Adrenal gland (tissue), 12 donors: ENCODE measurements around the gene SLC19A1. TPM values are rescaled to one million over a fixed set of nuclear protein-coding genes. Genes with fewer than 3 reads are reported as not detected.

ENCODE experiments used
- DNase-seq, 7 donors: peaks; one replicate each; pipeline ENCODE4 v3.0.0-alpha.2; 2019 to 2020
- H3K27ac ChIP-seq, 5 donors: fragments of 200-600 bp; sonication (generic) in 4 of 5; 1 replicate in 3 of 5; 2 replicates in 2 of 5; pipeline versions ENCODE4 v1.5.1 to v1.8.0; 2016 to 2020; ENCODE audit warnings: mild to moderate bottlenecking in 1 of 5
- H3K27me3 ChIP-seq: fragments of 200-600 bp; 2 replicates; pipeline ENCODE4 v1.8.0; 2021
- H3K36me3 ChIP-seq, 2 donors: fragments of 200-600 bp; replicated peaks in 1 of 2; 1 replicate in 1 of 2; 2 replicates in 1 of 2; pipeline versions ENCODE4 v1.5.1 to v1.8.0; 2018 to 2022
- H3K4me1 ChIP-seq, 2 donors: fragments of 200-600 bp; replicated peaks in 1 of 2; 1 replicate in 1 of 2; 2 replicates in 1 of 2; pipeline versions ENCODE4 v1.5.1 to v1.8.0; 2018 to 2021
- H3K4me3 ChIP-seq, 4 donors: fragments of 200-600 bp; sonication (generic) in 3 of 4; one replicate each; pipeline ENCODE4 v1.5.1; 2016 to 2018
- H3K9me3 ChIP-seq, 3 donors: fragments of 200-600 bp; sonication (generic) in 1 of 3; replicated peaks in 1 of 3; 1 replicate in 2 of 3; 2 replicates in 1 of 3; pipeline versions ENCODE4 v1.5.1 to v1.8.0; 2016 to 2021
- POLR2A ChIP-seq, 2 donors: fragments of 450-650 bp; IDR thresholded peaks; one replicate each; pipeline ENCODE4 v1.6.1; 2017; ENCODE audit warnings: antibody characterized with exemption in 2 of 2, mild to moderate bottlenecking in 2 of 2, moderate library complexity in 1 of 2
- WGBS, 4 donors: extraction: QIAGEN DNeasy Blood & Tissue Kit in 2 of 4; methylation state at CpG; one replicate each; pipeline versions ENCODE4 v1.1.5 to v1.1.7; 2013 to 2017; 5-methylcytosine and 5-hydroxymethylcytosine counted together
- intact Hi-C, 2 donors: fragments of 100-400 bp; cut with DNase I; formaldehyde crosslinking; loops; one replicate each; pipeline versions ENCODE4 v1.14.1 to v1.15.0; 2022 to 2023
- polyA plus RNA-seq, 3 donors: library from polyadenylated mRNA; stranded (reverse); fragments of 200-250 nt in 2 of 3; fragments of 350-450 nt in 1 of 3; fragmentation: Illumina TruSeq in 1 of 3; extraction: RNeasy Lipid Tissue Mini Kit (QIAGEN cat#74804) in 1 of 3; gene quantifications; one replicate each; pipeline ENCODE4 v1.2.3, GENCODE V29; 2013 to 2014
- total RNA-seq, 9 donors: library from RNA; depleted of rRNA in 4 of 9; stranded (reverse); fragments of >200 nt in 4 of 9; fragments of 120-200 nt in 1 of 9; fragmentation: NEBNext Ultra II Directional in 1 of 9; extraction: Animal tissue kit (Norgen Biotek cat#: 25700) in 1 of 9; gene quantifications; one replicate each; pipeline versions ENCODE4 v1.1.0 to v1.2.4, GENCODE V29; 2013 to 2023
- TF ChIP-seq, protein P1 (sequence below), 6 experiments: fragments of 450-650 bp in 4 of 6; fragments of 200-600 bp in 2 of 6; sonication (generic) in 1 of 6; IDR thresholded peaks; 1 replicate in 5 of 6; 2 replicates in 1 of 6; pipeline versions ENCODE4 v1.5.1 to v1.8.0; 2016 to 2021; ENCODE audit warnings: antibody characterized with exemption in 6 of 6, mild to moderate bottlenecking in 2 of 6, moderate library complexity in 1 of 6
- donor health status: healthy with polysubstance abuse.
- donor health status: Bipolar disorder and iron deficiency.
- donor health status: DM: yes; HTN: yes; CAD: no.
- donor health status: DM: no; HTN: no; CAD: no.
- donor health status: DM: no; HTN: no; CAD: no.
- donor health status: DM: yes; HTN: yes; CAD: no.

The SLC19A1 gene
- total and polyA plus RNA-seq, 12 donors = 1.7 to 21.2 (median 15.3) TPM

DNA sequence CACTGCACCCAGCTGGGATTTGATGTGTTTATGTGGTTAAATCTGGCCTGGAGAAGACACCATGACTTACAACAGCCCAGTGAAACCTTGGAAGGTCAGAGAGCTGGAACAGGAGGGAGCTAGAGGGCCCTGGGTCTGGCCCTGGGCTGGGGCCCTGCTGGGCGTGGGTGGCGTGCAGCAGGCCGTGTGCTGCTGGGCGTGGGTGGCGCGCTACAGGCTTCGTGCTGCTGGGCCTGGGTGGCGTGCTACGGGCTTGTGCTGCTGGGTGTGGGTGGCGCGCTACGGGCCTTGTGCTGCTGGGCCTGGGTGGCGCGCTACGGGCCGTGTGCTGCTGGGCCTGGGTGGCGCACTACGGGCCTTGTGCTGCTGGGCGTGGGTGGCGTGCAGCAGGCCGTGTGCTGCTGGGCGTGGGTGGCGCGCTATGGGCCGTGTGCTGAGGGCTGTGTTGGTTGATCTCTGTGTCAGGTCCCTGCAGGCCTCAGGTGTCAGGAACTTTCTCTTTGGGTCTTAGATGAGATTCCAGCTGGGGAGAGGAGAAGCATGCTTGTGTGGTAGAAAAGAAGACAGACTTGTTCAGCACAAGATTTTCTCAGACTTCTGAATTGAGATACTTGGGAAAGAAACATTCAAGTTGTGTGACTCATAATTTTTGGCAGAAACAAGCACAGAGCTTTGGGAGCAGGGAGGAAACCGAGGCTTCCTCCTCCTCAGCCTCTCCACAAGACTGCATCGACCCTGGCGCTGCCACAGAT lies 71.3 kb downstream of the SLC19A1 start:
- no peak overlapping the region for H3K4me3 ChIP-seq
- 37 to 75% (median 58%) methylated on average over 4 to 28 of the region's 28 CpGs for WGBS, 4 donors
- peak overlapping the region in 4 of 5 donors; percentile 54 to 93 (median 68) for H3K27ac ChIP-seq
- H3K27me3 ChIP-seq = no peaks in the 10 kb centered on the region
- H3K4me1 ChIP-seq = peaks cover 14 to 30% of the 10 kb centered on the region in 2 donors
- TF ChIP-seq, protein P1, sequence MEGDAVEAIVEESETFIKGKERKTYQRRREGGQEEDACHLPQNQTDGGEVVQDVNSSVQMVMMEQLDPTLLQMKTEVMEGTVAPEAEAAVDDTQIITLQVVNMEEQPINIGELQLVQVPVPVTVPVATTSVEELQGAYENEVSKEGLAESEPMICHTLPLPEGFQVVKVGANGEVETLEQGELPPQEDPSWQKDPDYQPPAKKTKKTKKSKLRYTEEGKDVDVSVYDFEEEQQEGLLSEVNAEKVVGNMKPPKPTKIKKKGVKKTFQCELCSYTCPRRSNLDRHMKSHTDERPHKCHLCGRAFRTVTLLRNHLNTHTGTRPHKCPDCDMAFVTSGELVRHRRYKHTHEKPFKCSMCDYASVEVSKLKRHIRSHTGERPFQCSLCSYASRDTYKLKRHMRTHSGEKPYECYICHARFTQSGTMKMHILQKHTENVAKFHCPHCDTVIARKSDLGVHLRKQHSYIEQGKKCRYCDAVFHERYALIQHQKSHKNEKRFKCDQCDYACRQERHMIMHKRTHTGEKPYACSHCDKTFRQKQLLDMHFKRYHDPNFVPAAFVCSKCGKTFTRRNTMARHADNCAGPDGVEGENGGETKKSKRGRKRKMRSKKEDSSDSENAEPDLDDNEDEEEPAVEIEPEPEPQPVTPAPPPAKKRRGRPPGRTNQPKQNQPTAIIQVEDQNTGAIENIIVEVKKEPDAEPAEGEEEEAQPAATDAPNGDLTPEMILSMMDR (IDR thresholded peaks at IDR 0.05) = no peak
- no peak for TF ChIP-seq POLR2A (IDR thresholded peaks at IDR 0.05)
- H3K9me3 ChIP-seq = no peaks in the 10 kb centered on the region
- intact Hi-C loops = loop anchor here in 1 of 2 donors (10.0 kb wide), 2 partner anchors 124 to 354 kb away; no protein-coding TSS in a partner anchor
- peaks cover 0 to 22% of the 10 kb centered on the region in 2 donors for H3K36me3 ChIP-seq
- peak in 1 of 7 donors; percentile 32 for DNase-seq

DNA sequence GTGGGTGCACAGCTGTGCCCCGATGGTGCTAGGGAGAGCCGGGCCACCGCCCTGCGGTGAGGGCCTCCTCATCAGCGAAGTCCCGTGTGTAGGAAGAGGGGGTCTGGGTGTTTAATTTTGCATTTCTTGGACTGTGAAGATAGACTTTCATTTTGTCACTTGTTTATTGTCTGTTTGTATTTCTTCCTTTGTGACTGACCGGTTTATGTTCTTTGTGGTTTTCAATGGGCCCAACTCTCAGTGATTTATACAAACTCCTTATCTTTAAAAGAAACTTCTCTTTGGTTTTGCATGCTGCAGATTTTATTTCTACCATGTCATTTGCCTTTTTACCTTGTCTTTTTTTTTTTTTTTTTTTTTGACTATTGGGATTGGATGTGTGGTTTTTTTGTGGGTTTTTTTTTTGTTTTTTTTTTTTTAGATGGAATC lies 72.1 kb downstream of the SLC19A1 start:
- Histone ChIP-seq H3K27me3 (no peaks in the 10 kb centered on the region), H3K9me3 (no peaks in the 10 kb centered on the region), H3K4me3 (no peak overlapping the region), H3K27ac (peak overlapping the region in 3 of 5 donors; percentile 54 to 93 (median 81)), H3K36me3 (peaks cover 0 to 13% of the 10 kb centered on the region in 2 donors), H3K4me1 (peaks cover 14 to 30% of the 10 kb centered on the region in 2 donors)
- DNase-seq = no peak
- TF ChIP-seq, protein P1 (IDR thresholded peaks at IDR 0.05) = no peak
- TF ChIP-seq POLR2A (IDR thresholded peaks at IDR 0.05) = no peak
- WGBS, 4 donors = 83 to 94% (median 88%) methylated on average over 7 of the region's 7 CpGs
- intact Hi-C loops = loop anchor here in 1 of 2 donors (10.0 kb wide), 2 partner anchors 125 to 355 kb away; no protein-coding TSS in a partner anchor

DNA sequence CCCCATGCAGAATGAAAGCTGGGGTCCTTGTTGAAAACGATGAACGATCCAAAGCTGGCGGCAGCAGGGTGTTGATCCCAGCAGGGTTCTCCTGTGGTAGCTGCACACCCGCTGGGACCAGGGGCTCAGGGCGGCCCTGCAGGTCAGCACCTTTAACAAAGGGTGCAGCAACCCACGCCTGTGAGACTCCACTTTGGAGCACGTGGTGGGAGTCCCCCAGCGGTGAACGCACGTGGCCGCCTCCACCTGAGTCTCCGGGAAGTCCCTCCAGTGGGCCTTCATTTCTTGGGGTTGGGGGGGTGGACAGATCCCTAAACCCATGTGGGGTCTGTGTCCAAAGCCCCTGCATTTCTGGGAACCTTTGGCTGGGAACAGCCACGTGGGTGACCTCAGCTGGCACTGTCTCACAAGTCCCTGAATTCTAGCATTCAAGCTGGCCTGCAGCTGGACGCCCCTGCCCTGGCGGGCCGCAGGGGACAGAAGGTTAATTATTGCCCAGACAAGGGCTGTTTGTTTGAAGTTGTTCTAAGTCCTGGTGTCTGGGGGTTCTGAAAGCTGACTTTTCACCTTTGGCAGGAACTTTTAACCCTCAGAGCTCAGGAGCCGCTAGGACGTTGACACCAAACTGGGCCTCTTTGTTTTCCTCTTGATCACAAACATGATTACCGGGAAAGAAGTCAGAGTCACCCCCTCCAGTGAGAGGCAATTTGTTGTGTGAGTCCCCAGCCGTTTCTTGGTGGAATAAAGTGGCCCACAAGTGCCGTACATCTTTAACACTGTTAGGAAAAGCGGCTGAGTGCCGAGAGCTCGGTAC lies 72.8 kb downstream of the SLC19A1 start:
- Histone ChIP-seq H3K27me3 (no peaks in the 10 kb centered on the region), H3K36me3 (peaks cover 0 to 7% of the 10 kb centered on the region in 2 donors), H3K4me1 (peaks cover 14 to 30% of the 10 kb centered on the region in 2 donors), H3K9me3 (no peaks in the 10 kb centered on the region), H3K4me3 (no peak overlapping the region), H3K27ac (peak overlapping the region in 3 of 5 donors; percentile 54 to 81 (median 66))
- intact Hi-C loops = loop anchor here in 1 of 2 donors (10.0 kb wide), 2 partner anchors 125 to 355 kb away; no protein-coding TSS in a partner anchor
- DNase-seq = no peak
- 77 to 88% (median 86%) methylated on average over 17 to 24 of the region's 24 CpGs for WGBS, 4 donors
- TF ChIP-seq POLR2A (IDR thresholded peaks at IDR 0.05) = no peak
- TF ChIP-seq, protein P1 (IDR thresholded peaks at IDR 0.05) = no peak

DNA sequence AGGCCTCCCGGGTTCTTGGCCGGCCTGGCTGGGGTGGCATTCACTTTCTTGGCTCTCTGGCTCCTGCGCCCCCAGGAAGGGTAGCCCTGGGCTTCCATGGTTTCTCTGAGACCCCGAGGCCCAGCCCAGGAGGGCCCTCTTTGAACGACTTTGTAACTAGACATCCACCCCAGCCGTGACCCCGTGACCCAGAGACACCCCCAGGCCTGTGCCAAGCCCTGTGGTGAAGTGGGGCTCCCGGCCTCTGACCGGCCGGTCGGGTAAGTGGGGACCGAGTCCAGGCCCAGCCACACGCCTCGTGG lies 73.3 kb downstream of the SLC19A1 start:
- peaks cover 0 to 7% of the 10 kb centered on the region in 2 donors for H3K36me3 ChIP-seq
- no peak overlapping the region for H3K4me3 ChIP-seq
- H3K4me1 ChIP-seq = peaks cover 14 to 30% of the 10 kb centered on the region in 2 donors
- H3K27me3 ChIP-seq = no peaks in the 10 kb centered on the region
- peak overlapping the region in 1 of 5 donors; percentile 66 for H3K27ac ChIP-seq
- TF ChIP-seq, protein P1 (IDR thresholded peaks at IDR 0.05) = no peak
- no peak for TF ChIP-seq POLR2A (IDR thresholded peaks at IDR 0.05)
- 93 to 94% (median 94%) methylated on average over 11 to 14 of the region's 14 CpGs; no CpG with 5 or more reads in 1 of the 4 donors for WGBS, 4 donors
- H3K9me3 ChIP-seq = no peaks in the 10 kb centered on the region
- DNase-seq = no peak
- intact Hi-C loops = no loop called here
